Measurements from ENCODE around the gene TEX13A. TPM values are rescaled to one million over a fixed set of nuclear protein-coding genes. Genes with fewer than 3 reads are reported as not detected.

The TEX13A gene
- total and polyA plus RNA-seq, 9 of the 15 experiments (the other 6 are each of a cell fraction or from before 2014, with no cell fraction given), result 0.23 TPM; not detected in 8

DNA sequence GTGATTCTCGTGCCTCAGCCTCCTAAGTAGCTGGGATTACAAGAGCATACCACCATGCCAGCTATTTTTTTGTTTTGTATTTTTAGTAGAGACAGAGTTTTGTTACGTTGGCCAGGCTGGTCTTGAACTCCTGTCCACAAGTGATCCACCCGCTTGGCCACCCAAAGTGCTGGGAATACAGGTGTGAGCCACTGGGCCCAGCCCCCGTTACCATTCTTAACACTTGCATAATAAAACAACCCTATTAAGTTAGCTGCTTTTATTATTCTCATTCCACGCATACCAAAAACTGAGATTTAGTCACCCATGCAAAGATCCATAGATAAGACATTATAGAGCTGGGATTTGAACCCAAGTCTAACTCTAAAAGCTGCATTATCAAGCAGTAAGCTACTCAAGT, 6.0 kb upstream of the TEX13A start (continued):
- no peak for TF ChIP-seq GATA2 (CRISPR knock-in tag; IDR thresholded peaks at IDR 0.05)

DNA sequence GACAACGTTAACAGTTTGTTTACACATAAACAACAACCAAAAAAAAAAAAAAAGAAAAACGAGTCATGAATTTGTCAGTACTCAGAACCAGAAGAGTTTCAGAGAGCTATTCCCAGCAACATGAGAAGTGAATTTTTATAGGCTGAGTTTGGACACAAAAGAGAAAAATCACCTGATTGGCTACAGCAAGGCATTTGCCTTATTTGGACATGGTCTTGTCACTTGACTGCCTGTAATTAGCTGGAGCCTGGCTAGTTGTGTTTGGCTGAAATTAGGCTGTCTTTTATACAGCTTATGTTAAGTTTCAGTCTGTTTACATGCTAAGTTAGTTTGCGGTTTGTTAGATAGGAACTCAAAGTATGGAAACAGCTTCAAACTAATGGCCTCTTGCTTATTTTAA, 880 bp upstream of the TEX13A start:
- POLR2A ChIA-PET, result no interaction called here
- WGBS (ENCODE audit: insufficient coverage, low coverage, missing lambda C conversion rate), result 0% methylated on average over 3 of the region's 3 CpGs
- CTCF ChIA-PET (ENCODE audit: low intra/inter-chr PET ratio), result no interaction called here
- H3K79me2 ChIP-seq (ENCODE audit: control insufficient read depth, insufficient read depth, low read length), result no peaks in the 10 kb centered on the region
- H2AFZ ChIP-seq (ENCODE audit: low read depth, low read length), result no peak overlapping the region
- H3K27me3 ChIP-seq (ENCODE audit: control insufficient read depth in 2 of 2, insufficient read depth in 2 of 2, low read length in 2 of 2), result no peaks in the 10 kb centered on the region
- H3K4me1 ChIP-seq (replicated peaks in 1 of 2; ENCODE audit: control insufficient read depth in 2 of 2, insufficient read depth in 2 of 2, low read length in 2 of 2), result no peaks in the 10 kb centered on the region
- FAIRE-seq, result no peak
- no TSS peak for BruUV-seq (replicated peaks)
- H3K9ac ChIP-seq (ENCODE audit: insufficient read depth in 1 of 2, low read depth in 2 of 2, low read length in 2 of 2), result no peak overlapping the region
- H3K4me2 ChIP-seq (ENCODE audit: insufficient read depth, low read length), result no peak overlapping the region
- H3K9me1 ChIP-seq (ENCODE audit: control insufficient read depth, insufficient read depth, low read length), result no peaks in the 10 kb centered on the region
- no peaks in the 10 kb centered on the region for H3K9me3 ChIP-seq (replicated peaks; ENCODE audit: control insufficient read depth, insufficient read depth, low read depth, low read length)
- no peak for ATAC-seq
- no peak for DNase-seq (ENCODE audit: extremely low read depth in 1 of 4, low spot score in 3 of 4)
- no peaks in the 10 kb centered on the region for H4K20me1 ChIP-seq (replicated peaks; ENCODE audit: control insufficient read depth, insufficient read depth, low read length)
- in situ Hi-C loops (cut with MboI), result no loop called here
- H3K4me3 ChIP-seq, result no peak overlapping the region
- intact Hi-C loops (cut with micrococcal nuclease), result no loop called here
- H3K36me3 ChIP-seq (ENCODE audit: control insufficient read depth, insufficient read depth, low read length), result no peaks in the 10 kb centered on the region
- H3K27ac ChIP-seq (ENCODE audit: extremely low read depth, low read depth, low read length), result no peak overlapping the region
- no peak for TF ChIP-seq HDAC8 (tag; IDR thresholded peaks at IDR 0.05)
- TF ChIP-seq SRF (CRISPR knock-in tag; IDR thresholded peaks at IDR 0.05), result 0 out of 4 replicates have a peak, but pooled peaks of 1 of the 2 experiments have one; percentile 27

Data from K562 (cell line).